Neural crest cell (in vitro differentiated cells): Measurements from ENCODE around the gene CCDC171. TPM values are rescaled to one million over a fixed set of nuclear protein-coding genes. Genes with fewer than 3 reads are reported as not detected.
"Not testable (repeated sequence)": the region's sequence is repeated elsewhere in the genome, so short reads cannot be mapped to it uniquely, and the experiment has no call there.

Experiments used
- DNase-seq: peaks from one replicate; pipeline ENCODE4 v3.0.0; 2021; ENCODE audit warnings: low read depth, mixed read lengths, low spot score
- H3K27ac Mint-ChIP-seq: one replicate; pipeline ENCODE4 v1.8.0; 2021; ENCODE audit warnings: mild to moderate bottlenecking, mixed read lengths; ENCODE audit not compliant: unreplicated experiment
- H3K27me3 Mint-ChIP-seq: 2 replicates; pipeline ENCODE4 v1.8.0; 2021; ENCODE audit warnings: low read depth, mild to moderate bottlenecking, mixed read lengths
- H3K36me3 Mint-ChIP-seq: 2 replicates; pipeline ENCODE4 v1.8.0; 2021; ENCODE audit warnings: low read depth, mild to moderate bottlenecking, mixed read lengths
- H3K4me1 Mint-ChIP-seq: 2 replicates; pipeline ENCODE4 v1.8.0; 2021; ENCODE audit warnings: mixed read lengths
- H3K4me3 Mint-ChIP-seq: one replicate; pipeline ENCODE4 v1.8.0; 2021; ENCODE audit warnings: mild to moderate bottlenecking, mixed read lengths
- H3K9me3 Mint-ChIP-seq: 2 replicates; pipeline ENCODE4 v1.8.0; 2021; ENCODE audit warnings: mixed read lengths
- CTCF ChIP-seq: fragments of 200-600 bp; sonication (generic); conservative IDR thresholded peaks from 2 replicates; pipeline ENCODE4 v1.5.0; 2021; ENCODE audit warnings: antibody characterized with exemption, mild to moderate bottlenecking
- total RNA-seq: library from RNA; stranded (reverse); gene quantifications from 2 replicates; pipeline ENCODE4 v1.2.1, GENCODE V29; 2021

Gene CCDC171
- total RNA-seq, 1 donor from 2014 or later = 6.1 TPM

DNA sequence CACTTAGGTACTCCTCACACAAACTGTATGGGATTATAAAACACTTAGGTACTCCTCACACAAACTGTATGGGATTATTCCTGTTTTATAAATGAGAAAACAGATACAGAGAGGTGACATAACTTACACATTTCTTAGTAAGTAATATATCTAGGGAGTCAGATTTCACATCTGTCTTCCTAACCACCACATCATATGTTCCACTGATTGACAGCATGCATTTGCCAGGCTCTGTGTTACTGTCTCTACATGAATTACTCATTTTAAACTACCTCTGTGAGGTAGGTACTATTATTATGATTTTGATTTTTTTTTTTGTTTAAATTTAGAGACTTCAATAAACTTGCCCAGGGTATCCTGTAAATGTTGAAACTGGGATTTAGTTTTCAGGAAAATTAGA is 232.7 kb downstream of the CCDC171 start:
- no peak for TF ChIP-seq CTCF
- H3K4me1 Mint-ChIP-seq = no peaks in the 10 kb centered on the region
- H3K27me3 Mint-ChIP-seq = no peaks in the 10 kb centered on the region
- peaks cover 11% of the 10 kb centered on the region for H3K36me3 Mint-ChIP-seq
- no peak for DNase-seq
- peaks cover 4% of the 10 kb centered on the region for H3K9me3 Mint-ChIP-seq
- H3K4me3 Mint-ChIP-seq = no peak overlapping the region
- H3K27ac Mint-ChIP-seq = no peak overlapping the region

DNA sequence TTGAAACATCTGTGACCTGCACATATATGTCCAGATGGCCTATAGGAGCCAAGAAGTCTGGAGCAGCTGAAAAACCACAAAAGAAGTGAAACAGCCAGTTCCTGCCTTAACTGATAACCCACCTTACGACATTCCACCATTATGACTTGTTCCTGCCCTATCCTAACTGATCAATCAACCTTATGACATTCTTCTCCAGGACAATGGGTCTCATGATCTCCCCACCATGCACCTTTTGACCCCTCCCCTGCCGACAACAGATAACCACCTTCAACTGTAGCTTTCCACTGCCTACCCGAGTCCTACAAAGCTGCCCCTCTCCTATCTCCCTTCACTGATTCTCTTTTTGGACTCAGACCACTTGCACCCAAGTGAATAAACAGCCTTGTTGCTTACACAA is 233.8 kb downstream of the CCDC171 start:
- Mint-ChIP-seq H3K36me3 (peaks cover 13% of the 10 kb centered on the region), H3K9me3 (peaks cover 5% of the 10 kb centered on the region), H3K4me3 (no peak overlapping the region), H3K27ac (no peak overlapping the region), H3K27me3 (no peaks in the 10 kb centered on the region), H3K4me1 (no peaks in the 10 kb centered on the region)
- TF ChIP-seq CTCF = no peak
- no peak for DNase-seq

- H3K27ac Mint-ChIP-seq, H3K27me3 Mint-ChIP-seq, H3K4me1 Mint-ChIP-seq, DNase-seq, H3K4me3 Mint-ChIP-seq: not testable (repeated sequence)
- Mint-ChIP-seq H3K36me3 (peaks cover 35% of the 10 kb centered on the region), H3K9me3 (peaks cover 37% of the 10 kb centered on the region)
Observed at GRCh38 chr9:15810219-15810899, 257.5 kb downstream of the CCDC171 start.

DNA sequence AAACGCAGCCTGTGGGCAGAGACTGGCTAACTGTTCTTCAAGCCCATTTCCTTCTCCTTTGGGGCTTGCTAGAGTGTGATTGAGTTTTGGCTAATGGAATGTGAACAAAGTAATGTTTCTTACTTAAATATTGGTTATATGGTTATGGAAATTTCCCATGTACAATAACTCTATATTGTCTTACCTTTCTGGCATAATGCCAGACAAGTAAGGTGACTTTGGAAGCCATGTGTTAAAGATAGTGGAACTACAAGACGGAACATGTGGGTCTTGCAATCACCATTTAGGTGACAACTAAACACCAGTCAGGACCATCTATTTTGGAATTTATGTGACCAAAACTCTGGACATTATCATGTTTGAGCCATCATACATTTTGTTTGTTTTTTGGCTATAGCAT is 260.2 kb downstream of the CCDC171 start:
- H3K9me3 Mint-ChIP-seq = peaks cover 30% of the 10 kb centered on the region
- H3K4me1 Mint-ChIP-seq = no peaks in the 10 kb centered on the region
- TF ChIP-seq CTCF = no peak

DNA sequence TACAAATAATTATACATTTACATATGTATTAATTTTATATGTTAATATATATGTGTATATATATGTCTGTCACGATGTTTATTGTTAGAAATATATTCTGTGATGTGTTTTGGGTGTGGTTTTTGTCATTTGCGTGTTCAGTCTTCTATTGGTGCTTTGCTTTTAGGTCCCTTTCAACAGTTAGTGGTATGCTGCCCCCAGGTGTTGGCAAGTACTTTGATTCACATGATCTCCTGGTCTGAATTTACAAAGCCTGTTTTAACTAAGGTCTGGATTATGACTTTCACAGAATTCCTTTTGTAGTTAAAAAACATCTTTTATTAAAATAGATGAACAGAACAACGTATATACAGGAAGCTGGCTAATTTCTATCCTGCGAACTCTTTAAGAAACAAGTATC is 271.5 kb downstream of the CCDC171 start:
- Mint-ChIP-seq H3K9me3 (peaks cover 6% of the 10 kb centered on the region), H3K4me1 (peaks cover 4% of the 10 kb centered on the region), H3K36me3 (peaks cover 4% of the 10 kb centered on the region), H3K27ac (no peak overlapping the region), H3K27me3 (no peaks in the 10 kb centered on the region), H3K4me3 (no peak overlapping the region)
- no peak for TF ChIP-seq CTCF
- no peak for DNase-seq

More for the DNA sequence above, 260.2 kb downstream of the CCDC171 start:
- DNase-seq = no peak
- Mint-ChIP-seq H3K27ac (no peak overlapping the region), H3K4me3 (no peak overlapping the region), H3K27me3 (no peaks in the 10 kb centered on the region), H3K36me3 (peaks cover 26% of the 10 kb centered on the region)

DNA sequence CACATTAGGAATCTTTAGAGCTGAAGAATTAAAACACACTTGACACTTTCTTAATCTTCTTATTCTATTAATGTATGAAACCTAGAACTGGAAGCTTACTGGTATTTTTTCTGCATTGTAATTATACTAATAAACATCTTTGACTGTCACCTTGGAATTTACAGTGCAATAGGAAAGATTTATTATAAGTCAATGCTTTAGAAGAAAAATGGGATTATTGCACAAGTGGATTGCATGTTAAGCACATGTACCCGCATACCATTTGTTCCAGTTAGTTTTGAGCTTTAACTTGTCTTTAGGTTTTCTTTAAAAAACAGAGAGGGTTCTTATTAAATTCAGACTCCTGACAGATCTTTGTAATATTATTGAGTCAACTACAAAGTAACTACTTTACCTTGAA is 278.5 kb downstream of the CCDC171 start:
- no peaks in the 10 kb centered on the region for H3K36me3 Mint-ChIP-seq
- no peak overlapping the region for H3K4me3 Mint-ChIP-seq
- H3K4me1 Mint-ChIP-seq = peaks cover 2% of the 10 kb centered on the region
- H3K27me3 Mint-ChIP-seq = no peaks in the 10 kb centered on the region
- H3K27ac Mint-ChIP-seq = no peak overlapping the region
- no peak for TF ChIP-seq CTCF
- no peaks in the 10 kb centered on the region for H3K9me3 Mint-ChIP-seq
- no peak for DNase-seq
